Gastrocnemius medialis (tissue), 4 donors: ENCODE results near the gene LMNB1.

ENCODE experiments used
- CTCF ChIP-seq, 5 experiments: fragments of 450-650 bp in 3 of 5; fragments of 200-600 bp in 2 of 5; sonication (generic) in 2 of 5; IDR thresholded peaks in 4 of 5; conservative IDR thresholded peaks in 1 of 5; 1 replicate in 4 of 5; 2 replicates in 1 of 5; pipeline ENCODE4 v1.5.1; 2016 to 2019; ENCODE audit warnings: antibody characterized with exemption in 5 of 5, mild to moderate bottlenecking in 3 of 5, moderate library complexity in 3 of 5
- POLR2A ChIP-seq, 2 donors: fragments of 450-650 bp; IDR thresholded peaks; one replicate each; pipeline ENCODE4 v1.6.1; 2017; ENCODE audit warnings: antibody characterized with exemption in 2 of 2, mild to moderate bottlenecking in 2 of 2, moderate library complexity in 2 of 2

- no peak for TF ChIP-seq POLR2A (IDR thresholded peaks at IDR 0.05)
- TF ChIP-seq CTCF (IDR thresholded peaks at IDR 0.05 in 4 of 5, conservative IDR thresholded peaks at IDR 0.05 in 1 of 5) = no peak
These were observed 31.5 kb upstream of the LMNB1 start for GRCh38 chr5:126745259-126745992.
